Thoracic aorta (tissue), 2 donors: ENCODE measurements around the gene FOXP1. TPM values are rescaled to one million over a fixed set of nuclear protein-coding genes. Genes with fewer than 3 reads are reported as not detected.

ENCODE experiments used
- ATAC-seq: fragments of 150-250 bp; one replicate; pipeline ENCODE4 v1.8.0; 2017; ENCODE audit warnings: low read depth; ENCODE audit not compliant: insufficient number of reproducible peaks, low FRiP score
- DNase-seq: peaks from one replicate; pipeline ENCODE4 v3.0.0-alpha.2; 2020; ENCODE audit warnings: low spot score
- H3K27ac ChIP-seq, 2 donors: fragments of 200-600 bp; sonication (generic); 1 replicate in 1 of 2; 2 replicates in 1 of 2; pipeline ENCODE4 v1.5.1; 2016; ENCODE audit warnings: mild to moderate bottlenecking in 2 of 2, moderate library complexity in 2 of 2
- H3K27me3 ChIP-seq: fragments of 200-600 bp; sonication (generic); replicated peaks from 2 replicates; pipeline ENCODE4 v1.6.0; 2016; ENCODE audit warnings: mild to moderate bottlenecking; ENCODE audit not compliant: insufficient read depth
- H3K36me3 ChIP-seq: fragments of 200-600 bp; sonication (generic); one replicate; pipeline ENCODE4 v1.5.1; 2016
- H3K4me1 ChIP-seq, 2 donors: fragments of 200-600 bp; sonication (generic); 1 replicate in 1 of 2; 2 replicates in 1 of 2; pipeline versions ENCODE4 v1.5.1 to v1.6.0; 2016; ENCODE audit warnings: low read depth in 2 of 2, mild to moderate bottlenecking in 1 of 2; ENCODE audit not compliant: control insufficient read depth in 1 of 2
- H3K4me3 ChIP-seq: fragments of 200-600 bp; sonication (generic); 2 replicates; pipeline ENCODE4 v1.5.1; 2016; ENCODE audit warnings: mild to moderate bottlenecking
- H3K9me3 ChIP-seq: fragments of 200-600 bp; sonication (generic); 2 replicates; pipeline ENCODE4 v1.5.1; 2016
- total RNA-seq, 2 donors: library from RNA; depleted of rRNA; stranded (reverse); fragments of >200 nt; gene quantifications; one replicate each; pipeline versions ENCODE4 v1.1.0 to v1.2.3, GENCODE V29; 2016
- TF ChIP-seq, protein P1 (sequence below): fragments of 200-600 bp; sonication (generic); IDR thresholded peaks from one replicate; pipeline ENCODE4 v1.5.1; 2019; ENCODE audit warnings: antibody characterized with exemption

The FOXP1 gene
- total RNA-seq, 2 donors from 2014 or later = 176 to 255 TPM

DNA sequence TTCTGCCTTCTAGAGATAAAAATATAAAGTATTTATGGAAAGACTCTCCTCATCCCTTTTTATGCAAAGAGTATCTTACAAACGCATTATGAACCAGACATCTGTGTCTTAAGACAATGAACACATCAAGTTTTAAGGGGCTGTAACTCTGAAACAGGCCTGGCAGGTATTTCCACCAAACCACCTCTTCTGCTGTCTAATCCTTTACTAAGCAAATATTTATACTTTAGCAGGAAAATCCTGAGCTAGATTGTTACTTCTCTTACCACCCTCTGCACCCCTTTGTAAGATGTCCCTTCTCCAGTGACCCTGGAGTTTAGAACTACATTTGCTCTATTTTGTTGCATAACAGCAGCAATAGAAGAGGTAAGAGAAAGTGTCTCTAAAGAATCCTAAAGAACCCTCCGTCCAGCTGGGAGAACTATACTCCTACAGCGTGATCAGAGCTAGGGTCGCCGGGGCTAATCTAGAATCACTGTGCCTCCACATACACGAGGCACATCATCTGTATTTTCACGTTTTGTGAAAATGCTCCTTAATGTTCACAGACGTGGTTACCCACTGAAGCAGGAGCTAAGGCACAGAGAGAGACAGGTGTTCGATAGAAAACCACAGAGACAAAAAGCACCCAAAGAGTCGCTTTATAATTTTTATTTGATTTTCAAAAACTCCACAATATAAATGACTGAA lies 129.6 kb downstream of the FOXP1 start:
- DNase-seq (no peak), ATAC-seq (no peak)
- Histone ChIP-seq H3K4me1 (peaks cover 15 to 32% of the 10 kb centered on the region in 2 donors), H3K9me3 (no peaks in the 10 kb centered on the region), H3K27me3 (no peaks in the 10 kb centered on the region), H3K4me3 (no peak overlapping the region), H3K27ac (no peak overlapping the region), H3K36me3 (no peaks in the 10 kb centered on the region)
- TF ChIP-seq, protein P1, sequence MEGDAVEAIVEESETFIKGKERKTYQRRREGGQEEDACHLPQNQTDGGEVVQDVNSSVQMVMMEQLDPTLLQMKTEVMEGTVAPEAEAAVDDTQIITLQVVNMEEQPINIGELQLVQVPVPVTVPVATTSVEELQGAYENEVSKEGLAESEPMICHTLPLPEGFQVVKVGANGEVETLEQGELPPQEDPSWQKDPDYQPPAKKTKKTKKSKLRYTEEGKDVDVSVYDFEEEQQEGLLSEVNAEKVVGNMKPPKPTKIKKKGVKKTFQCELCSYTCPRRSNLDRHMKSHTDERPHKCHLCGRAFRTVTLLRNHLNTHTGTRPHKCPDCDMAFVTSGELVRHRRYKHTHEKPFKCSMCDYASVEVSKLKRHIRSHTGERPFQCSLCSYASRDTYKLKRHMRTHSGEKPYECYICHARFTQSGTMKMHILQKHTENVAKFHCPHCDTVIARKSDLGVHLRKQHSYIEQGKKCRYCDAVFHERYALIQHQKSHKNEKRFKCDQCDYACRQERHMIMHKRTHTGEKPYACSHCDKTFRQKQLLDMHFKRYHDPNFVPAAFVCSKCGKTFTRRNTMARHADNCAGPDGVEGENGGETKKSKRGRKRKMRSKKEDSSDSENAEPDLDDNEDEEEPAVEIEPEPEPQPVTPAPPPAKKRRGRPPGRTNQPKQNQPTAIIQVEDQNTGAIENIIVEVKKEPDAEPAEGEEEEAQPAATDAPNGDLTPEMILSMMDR = no peak

DNA sequence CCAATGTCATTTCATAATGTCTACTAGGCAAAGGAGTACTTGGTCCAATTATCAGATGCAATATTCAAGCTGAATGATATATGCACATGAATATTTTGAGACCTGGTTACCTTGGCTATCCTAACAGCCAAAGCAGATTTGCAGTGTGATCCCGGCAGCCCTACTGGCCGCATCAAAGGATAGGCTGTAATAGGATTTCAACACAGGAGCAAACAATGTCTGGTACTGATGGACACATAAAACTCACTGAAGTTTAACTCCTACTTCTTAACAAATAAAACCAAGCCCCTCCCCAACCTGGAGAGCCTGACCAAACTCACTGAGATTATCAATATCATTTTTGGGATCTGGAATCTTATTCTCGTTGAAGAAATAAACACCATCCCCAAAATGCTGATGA lies 130.2 kb downstream of the FOXP1 start:
- no peaks in the 10 kb centered on the region for H3K9me3 ChIP-seq
- H3K4me3 ChIP-seq = no peak overlapping the region
- ATAC-seq (no peak), DNase-seq (no peak)
- H3K36me3 ChIP-seq = no peaks in the 10 kb centered on the region
- TF ChIP-seq, protein P1 = no peak
- peaks cover 15 to 32% of the 10 kb centered on the region in 2 donors for H3K4me1 ChIP-seq
- no peaks in the 10 kb centered on the region for H3K27me3 ChIP-seq
- no peak overlapping the region for H3K27ac ChIP-seq

DNA sequence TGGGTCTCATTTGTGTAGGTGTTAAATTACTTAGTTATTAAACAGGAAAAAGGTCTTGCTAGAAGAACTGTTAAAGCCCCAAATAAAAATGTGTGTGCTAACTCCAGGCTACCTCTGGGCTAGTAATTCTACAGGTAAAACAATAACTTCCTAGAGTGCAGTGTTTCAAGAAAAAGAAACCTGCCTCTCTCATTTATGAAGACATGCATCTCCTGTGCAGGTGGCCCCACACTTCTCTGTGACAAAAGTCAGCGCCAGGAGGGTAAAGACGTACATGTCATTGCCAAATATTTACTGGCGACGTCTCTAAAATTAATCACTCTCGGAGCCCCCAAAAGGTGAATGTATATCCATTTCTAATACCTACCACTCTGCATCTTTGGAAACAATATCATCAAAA lies 131.7 kb downstream of the FOXP1 start:
- Histone ChIP-seq H3K27ac (no peak overlapping the region), H3K9me3 (no peaks in the 10 kb centered on the region), H3K4me1 (peaks cover 11 to 33% of the 10 kb centered on the region in 2 donors), H3K4me3 (no peak overlapping the region), H3K27me3 (no peaks in the 10 kb centered on the region), H3K36me3 (no peaks in the 10 kb centered on the region)
- ATAC-seq = no peak
- TF ChIP-seq, protein P1 = no peak
- no peak for DNase-seq

DNA sequence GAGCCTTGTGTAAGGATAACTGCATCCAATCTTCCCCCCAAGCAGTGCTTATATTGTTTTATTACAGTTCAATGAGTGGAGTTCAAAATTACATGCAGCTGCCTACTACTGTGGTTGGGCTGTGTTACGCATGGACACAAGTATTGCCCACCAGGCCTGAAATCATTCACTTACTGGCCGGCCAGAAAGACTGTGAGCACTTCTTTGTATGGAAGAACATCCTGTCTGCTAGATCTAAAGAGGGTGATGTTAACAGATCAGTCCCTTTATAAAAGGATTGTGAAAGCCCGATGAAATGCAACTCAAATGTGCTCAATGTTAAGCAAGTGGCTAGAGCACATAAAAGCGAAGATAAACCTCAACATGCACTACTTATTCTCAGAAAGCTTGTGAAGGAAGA lies 132.5 kb downstream of the FOXP1 start:
- H3K4me1 ChIP-seq = peaks cover 7 to 27% of the 10 kb centered on the region in 2 donors
- H3K27ac ChIP-seq = no peak overlapping the region
- no peak for ATAC-seq
- no peak for DNase-seq
- TF ChIP-seq, protein P1 = no peak
- no peaks in the 10 kb centered on the region for H3K9me3 ChIP-seq
- H3K4me3 ChIP-seq = no peak overlapping the region
- H3K27me3 ChIP-seq = no peaks in the 10 kb centered on the region
- no peaks in the 10 kb centered on the region for H3K36me3 ChIP-seq

DNA sequence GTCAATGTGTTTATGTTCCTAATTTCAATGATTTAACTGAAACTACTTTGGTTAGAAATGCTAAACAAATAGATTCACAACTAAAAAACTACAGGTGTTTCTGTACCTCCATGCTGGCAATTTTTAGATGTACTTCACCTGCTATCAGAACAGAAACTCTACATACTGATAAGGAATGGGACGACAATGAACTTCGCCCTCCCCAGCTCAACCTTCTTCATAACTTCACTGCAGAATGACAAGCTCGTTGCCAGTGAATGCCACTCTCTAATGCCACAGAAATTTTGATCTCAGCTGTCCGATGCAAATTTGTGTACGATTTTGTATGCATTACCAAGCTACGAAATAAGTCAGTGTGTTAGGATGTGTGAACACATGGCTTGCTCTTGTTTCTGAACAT lies 133.4 kb downstream of the FOXP1 start:
- ATAC-seq (no peak), DNase-seq (no peak)
- TF ChIP-seq, protein P1 = no peak
- H3K27ac ChIP-seq = no peak overlapping the region
- H3K4me3 ChIP-seq = no peak overlapping the region
- no peaks in the 10 kb centered on the region for H3K27me3 ChIP-seq
- H3K36me3 ChIP-seq = no peaks in the 10 kb centered on the region
- peaks cover 4 to 19% of the 10 kb centered on the region in 2 donors for H3K4me1 ChIP-seq
- H3K9me3 ChIP-seq = no peaks in the 10 kb centered on the region
